D721Med (cell line): ENCODE data around the gene SUSD3.

Experiments
- DNase-seq: peaks from one replicate; pipeline ENCODE4 v3.0.0; 2011; ENCODE audit warnings: low spot score; ENCODE audit not compliant: insufficient read length
- FAIRE-seq: peaks from 2 replicates; lab custom pipeline; 2011; peaks lifted over from hg19 to GRCh38; lab: Jason Lieb, UNC
- TF ChIP-seq, protein P1 (sequence below): IDR thresholded peaks from 2 replicates; pipeline ENCODE4 v1.5.1; 2012; ENCODE audit warnings: mild to moderate bottlenecking, control low read depth; ENCODE audit not compliant: insufficient read depth; ENCODE audit errors: missing control alignments

The SUSD3 gene

DNA sequence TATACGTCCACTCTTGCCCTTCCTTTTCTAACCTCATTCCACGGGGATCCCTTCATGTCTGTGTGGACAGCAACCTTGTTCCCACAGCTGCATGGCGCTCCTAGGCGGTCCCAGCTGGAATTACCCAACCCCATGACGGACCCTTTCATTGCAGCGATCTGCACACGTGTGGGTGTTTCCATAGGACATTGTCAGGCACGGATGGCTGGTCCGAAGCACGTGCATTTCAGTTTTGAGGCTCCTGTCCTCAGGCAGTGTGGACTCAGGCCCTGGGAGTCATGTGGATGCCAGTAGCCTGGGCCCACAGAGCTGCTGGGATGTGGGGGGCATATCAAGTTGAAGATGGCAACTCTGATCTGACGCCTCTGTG lies 52.5 kb downstream of the SUSD3 start:
- no peak for FAIRE-seq
- peak; percentile 2 for DNase-seq
- TF ChIP-seq, protein P1, sequence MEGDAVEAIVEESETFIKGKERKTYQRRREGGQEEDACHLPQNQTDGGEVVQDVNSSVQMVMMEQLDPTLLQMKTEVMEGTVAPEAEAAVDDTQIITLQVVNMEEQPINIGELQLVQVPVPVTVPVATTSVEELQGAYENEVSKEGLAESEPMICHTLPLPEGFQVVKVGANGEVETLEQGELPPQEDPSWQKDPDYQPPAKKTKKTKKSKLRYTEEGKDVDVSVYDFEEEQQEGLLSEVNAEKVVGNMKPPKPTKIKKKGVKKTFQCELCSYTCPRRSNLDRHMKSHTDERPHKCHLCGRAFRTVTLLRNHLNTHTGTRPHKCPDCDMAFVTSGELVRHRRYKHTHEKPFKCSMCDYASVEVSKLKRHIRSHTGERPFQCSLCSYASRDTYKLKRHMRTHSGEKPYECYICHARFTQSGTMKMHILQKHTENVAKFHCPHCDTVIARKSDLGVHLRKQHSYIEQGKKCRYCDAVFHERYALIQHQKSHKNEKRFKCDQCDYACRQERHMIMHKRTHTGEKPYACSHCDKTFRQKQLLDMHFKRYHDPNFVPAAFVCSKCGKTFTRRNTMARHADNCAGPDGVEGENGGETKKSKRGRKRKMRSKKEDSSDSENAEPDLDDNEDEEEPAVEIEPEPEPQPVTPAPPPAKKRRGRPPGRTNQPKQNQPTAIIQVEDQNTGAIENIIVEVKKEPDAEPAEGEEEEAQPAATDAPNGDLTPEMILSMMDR, result no peak

DNA sequence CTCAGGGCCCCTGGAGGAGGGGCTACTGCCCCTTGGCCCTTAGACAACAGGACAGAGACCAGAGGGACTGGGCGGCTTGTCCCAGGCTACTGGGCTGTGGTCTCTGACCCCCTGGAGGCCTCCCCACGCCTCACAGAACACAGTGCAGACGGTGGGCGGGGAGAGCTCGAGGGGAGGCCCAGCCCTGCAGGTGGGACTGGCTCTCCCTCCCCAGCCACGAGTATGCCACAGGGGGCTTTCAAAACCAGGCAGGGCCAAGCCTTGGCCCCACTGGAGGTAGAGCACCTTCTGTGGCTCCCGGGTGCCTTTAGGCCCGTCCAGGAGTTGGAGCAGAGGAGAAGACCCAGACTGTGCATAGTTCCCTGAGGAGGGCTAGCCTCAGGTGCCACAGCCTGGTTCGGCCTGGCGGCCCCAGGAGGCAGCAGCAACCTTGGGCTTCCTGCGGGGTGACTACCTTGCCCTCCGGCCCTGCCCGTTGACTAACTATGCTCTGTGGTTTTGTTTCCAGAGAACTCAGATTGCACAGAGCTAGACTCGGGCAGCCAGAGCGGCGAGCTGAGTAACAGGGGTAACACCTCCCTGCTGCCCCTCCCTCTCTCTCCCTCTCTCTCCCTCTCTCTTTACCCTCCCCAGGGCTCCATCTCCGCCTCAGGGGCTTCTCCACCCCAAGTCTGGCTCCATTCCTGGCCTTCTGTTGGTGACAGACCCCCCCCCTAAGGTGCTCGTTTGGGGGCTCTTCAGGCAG lies 53.0 kb downstream of the SUSD3 start:
- TF ChIP-seq, protein P1, result no peak
- no peak for FAIRE-seq
- peak; percentile 6 for DNase-seq

DNA sequence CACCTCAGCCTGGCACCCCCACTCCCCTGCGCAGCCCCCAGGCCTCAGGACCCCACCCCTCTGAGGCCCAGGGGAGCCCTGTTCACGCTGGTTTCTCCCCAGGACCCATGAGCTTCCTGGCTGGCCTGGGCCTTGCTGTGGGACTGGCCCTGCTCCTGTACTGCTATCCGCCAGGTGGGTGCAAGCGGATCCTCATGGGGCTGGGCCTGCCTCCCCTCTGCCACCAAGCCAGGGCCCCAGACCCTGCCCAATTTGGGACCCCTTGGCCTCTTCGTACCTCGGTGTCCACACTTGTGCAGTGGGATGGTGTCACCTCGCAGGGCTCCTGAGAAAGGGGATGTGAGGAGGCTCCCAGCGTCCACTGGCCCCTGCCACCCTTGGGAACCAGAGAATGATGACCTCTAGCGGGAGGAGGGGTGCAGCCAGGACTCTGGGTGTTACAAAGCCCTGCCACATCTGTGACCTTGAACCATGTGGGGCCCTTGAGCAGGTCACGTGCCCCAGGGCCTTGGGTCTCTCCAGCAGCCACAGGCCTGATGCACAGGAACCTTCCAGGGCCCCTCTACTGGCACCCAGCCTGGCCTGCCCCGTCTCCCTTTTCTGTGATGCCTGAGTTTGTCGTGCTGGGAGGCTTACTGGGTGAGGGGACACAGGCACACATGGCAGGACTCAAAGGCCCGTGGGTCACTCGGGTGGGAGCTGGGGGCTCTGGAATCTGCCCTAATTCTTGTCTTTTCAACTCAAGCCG lies 53.8 kb downstream of the SUSD3 start:
- FAIRE-seq (no peak), DNase-seq (peak; percentile 4)
- TF ChIP-seq, protein P1, result no peak

DNA sequence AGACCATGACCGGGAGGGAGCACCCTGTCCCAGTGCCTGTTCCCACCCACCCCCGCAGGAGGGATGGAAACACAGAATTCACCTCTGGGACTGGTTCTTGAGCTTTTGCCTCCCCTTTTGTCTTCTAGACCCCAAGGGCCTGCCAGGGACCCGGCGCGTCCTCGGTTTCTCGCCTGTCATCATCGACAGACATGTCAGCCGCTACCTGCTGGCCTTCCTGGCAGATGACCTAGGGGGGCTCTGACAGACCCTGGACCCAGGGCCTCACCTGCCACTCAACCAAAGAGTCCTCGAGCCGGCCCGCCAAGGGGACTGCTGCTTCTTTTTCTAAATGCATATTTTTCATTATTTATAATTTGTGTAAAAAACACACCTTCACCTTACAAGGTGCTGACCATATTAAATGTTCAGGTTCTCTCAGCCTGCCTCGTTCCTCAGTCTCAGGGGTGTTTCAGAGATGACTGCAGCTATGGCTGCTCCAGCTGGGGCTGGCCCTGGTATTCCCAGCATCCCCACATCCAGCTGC lies 54.4 kb downstream of the SUSD3 start:
- DNase-seq (peak; percentile 4), FAIRE-seq (no peak)
- TF ChIP-seq, protein P1, result no peak

DNA sequence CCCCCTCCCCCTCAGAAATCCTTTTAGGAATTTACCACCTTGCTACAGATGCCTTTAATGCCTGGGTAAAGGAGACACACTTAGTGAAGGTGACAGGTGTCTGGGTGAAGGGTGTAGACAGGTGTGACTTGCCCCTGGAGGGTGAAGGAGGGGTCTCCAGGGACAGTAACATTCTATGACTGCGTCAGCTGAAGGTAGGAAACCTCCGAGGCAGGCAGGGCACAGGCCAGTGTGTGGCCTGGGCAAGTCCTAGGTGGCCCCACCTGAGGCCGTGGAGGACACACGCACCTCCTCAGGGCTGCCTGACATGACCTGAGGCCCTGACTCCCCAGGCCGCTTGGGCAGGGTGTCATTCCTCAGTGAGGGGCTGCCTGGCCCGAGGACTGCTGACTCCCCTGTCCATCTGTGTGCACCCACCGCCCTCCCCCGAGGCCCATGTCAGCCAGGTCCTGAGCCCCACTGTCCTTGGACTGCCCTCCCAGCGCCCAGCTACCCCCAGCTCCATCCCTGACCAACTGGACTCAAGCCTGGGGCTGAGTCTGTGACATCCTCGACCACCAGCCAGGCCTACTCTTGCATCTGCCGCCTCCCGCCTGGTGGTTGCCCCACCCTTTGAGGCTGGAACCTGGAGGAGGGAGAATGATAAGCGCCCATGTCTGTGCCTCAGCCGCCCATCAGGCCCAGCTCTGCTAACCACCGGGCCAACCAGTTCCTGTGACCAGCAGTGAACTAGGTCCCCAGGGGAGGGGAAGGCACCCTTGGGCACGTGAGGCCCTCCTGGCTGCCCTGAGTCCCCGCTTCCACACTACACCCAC lies 55.9 kb downstream of the SUSD3 start:
- DNase-seq, result peak; percentile 11
- TF ChIP-seq, protein P1, result no peak
- FAIRE-seq, result no peak

DNA sequence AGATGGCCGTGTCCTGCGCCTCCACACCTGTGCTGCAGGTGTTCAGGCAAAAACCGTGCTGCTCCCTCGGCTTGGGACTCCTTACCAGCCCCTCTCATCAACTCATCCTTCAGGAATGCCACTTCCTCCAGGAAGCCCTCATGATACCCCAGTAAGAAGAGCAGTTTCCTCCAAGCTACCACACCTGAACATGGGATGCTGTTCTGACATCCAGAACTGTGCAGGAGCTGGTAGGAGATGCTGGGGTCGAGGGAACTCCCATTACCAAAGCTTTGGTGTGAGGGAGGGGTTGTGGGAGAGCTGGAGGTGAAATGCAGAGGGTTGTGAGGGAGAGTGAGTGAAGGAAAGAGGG lies 56.5 kb downstream of the SUSD3 start:
- TF ChIP-seq, protein P1, result no peak
- no peak for FAIRE-seq
- no peak for DNase-seq
